WTC11 (cell line): ENCODE measurements around the gene LRP4.

ENCODE experiments used
- ELF4 ChIP-seq: sonication (generic); formaldehyde crosslinking; IDR thresholded peaks from 2 replicates; pipeline ENCODE4 v1.8.1; 2022; ENCODE audit warnings: low read depth, mild to moderate bottlenecking, moderate library complexity, missing genetic modification reagents
- TP53 ChIP-seq: sonication (generic); formaldehyde crosslinking; IDR thresholded peaks from 2 replicates; pipeline ENCODE4 v1.8.1; 2023; ENCODE audit warnings: mild to moderate bottlenecking, missing genetic modification reagents
- ZNF138 ChIP-seq: sonication (generic); formaldehyde crosslinking; conservative IDR thresholded peaks from 2 replicates; pipeline ENCODE4 v1.8.1; 2022; ENCODE audit warnings: mild to moderate bottlenecking, moderate library complexity, missing genetic modification reagents
- TF ChIP-seq, protein P1 (sequence below): fragments of 200-600 bp; IDR thresholded peaks from 2 replicates; pipeline ENCODE4 v1.8.0; 2022; ENCODE audit warnings: antibody characterized with exemption
- TF ChIP-seq, protein P2 (sequence below): sonication (generic); formaldehyde crosslinking; IDR thresholded peaks from 2 replicates; pipeline ENCODE4 v1.8.1; 2022; ENCODE audit warnings: mild to moderate bottlenecking, moderate library complexity, missing genetic modification reagents
- TF ChIP-seq, protein P3 (sequence below): sonication (generic); formaldehyde crosslinking; IDR thresholded peaks from 2 replicates; pipeline ENCODE4 v1.8.1; 2022; ENCODE audit warnings: low read depth, missing genetic modification reagents, borderline replicate concordance
- TF ChIP-seq, protein P4 (sequence below): sonication (generic); formaldehyde crosslinking; IDR thresholded peaks from 2 replicates; pipeline ENCODE4 v1.8.1; 2023; ENCODE audit warnings: mild to moderate bottlenecking, missing genetic modification reagents, borderline replicate concordance
- TF ChIP-seq, protein P5 (sequence below): sonication (generic); formaldehyde crosslinking; IDR thresholded peaks from 2 replicates; pipeline ENCODE4 v1.8.0; 2022; ENCODE audit warnings: mild to moderate bottlenecking, missing genetic modification reagents

DNA sequence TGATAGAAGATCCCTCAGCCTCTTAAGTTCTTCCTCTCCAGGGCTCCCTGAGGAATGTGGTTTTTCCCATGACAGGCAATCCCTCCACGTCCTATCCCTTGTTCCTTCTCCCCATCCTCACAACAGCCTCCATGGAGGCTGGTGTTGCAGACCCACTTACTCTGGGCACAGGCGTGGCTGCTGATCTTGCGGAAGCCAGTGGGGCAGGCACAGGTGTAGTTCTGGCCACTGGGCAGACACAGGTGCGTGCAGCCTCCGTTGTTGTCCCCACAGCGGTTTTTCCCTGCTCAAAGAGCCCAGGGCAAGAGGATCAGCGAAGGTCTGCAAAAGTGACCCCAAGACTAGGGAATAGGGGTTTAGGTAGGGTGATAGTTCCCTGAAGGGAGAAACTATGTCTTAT, 29.1 kb downstream of the LRP4 start:
- TF ChIP-seq, protein P1, sequence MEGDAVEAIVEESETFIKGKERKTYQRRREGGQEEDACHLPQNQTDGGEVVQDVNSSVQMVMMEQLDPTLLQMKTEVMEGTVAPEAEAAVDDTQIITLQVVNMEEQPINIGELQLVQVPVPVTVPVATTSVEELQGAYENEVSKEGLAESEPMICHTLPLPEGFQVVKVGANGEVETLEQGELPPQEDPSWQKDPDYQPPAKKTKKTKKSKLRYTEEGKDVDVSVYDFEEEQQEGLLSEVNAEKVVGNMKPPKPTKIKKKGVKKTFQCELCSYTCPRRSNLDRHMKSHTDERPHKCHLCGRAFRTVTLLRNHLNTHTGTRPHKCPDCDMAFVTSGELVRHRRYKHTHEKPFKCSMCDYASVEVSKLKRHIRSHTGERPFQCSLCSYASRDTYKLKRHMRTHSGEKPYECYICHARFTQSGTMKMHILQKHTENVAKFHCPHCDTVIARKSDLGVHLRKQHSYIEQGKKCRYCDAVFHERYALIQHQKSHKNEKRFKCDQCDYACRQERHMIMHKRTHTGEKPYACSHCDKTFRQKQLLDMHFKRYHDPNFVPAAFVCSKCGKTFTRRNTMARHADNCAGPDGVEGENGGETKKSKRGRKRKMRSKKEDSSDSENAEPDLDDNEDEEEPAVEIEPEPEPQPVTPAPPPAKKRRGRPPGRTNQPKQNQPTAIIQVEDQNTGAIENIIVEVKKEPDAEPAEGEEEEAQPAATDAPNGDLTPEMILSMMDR, result no peak
- TF ChIP-seq, protein P2, sequence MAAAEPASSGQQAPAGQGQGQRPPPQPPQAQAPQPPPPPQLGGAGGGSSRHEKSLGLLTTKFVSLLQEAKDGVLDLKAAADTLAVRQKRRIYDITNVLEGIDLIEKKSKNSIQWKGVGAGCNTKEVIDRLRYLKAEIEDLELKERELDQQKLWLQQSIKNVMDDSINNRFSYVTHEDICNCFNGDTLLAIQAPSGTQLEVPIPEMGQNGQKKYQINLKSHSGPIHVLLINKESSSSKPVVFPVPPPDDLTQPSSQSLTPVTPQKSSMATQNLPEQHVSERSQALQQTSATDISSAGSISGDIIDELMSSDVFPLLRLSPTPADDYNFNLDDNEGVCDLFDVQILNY (CRISPR knock-in tag), result no peak
- TF ChIP-seq, protein P3, sequence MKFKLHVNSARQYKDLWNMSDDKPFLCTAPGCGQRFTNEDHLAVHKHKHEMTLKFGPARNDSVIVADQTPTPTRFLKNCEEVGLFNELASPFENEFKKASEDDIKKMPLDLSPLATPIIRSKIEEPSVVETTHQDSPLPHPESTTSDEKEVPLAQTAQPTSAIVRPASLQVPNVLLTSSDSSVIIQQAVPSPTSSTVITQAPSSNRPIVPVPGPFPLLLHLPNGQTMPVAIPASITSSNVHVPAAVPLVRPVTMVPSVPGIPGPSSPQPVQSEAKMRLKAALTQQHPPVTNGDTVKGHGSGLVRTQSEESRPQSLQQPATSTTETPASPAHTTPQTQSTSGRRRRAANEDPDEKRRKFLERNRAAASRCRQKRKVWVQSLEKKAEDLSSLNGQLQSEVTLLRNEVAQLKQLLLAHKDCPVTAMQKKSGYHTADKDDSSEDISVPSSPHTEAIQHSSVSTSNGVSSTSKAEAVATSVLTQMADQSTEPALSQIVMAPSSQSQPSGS (CRISPR knock-in tag), result no peak
- TF ChIP-seq, protein P4, sequence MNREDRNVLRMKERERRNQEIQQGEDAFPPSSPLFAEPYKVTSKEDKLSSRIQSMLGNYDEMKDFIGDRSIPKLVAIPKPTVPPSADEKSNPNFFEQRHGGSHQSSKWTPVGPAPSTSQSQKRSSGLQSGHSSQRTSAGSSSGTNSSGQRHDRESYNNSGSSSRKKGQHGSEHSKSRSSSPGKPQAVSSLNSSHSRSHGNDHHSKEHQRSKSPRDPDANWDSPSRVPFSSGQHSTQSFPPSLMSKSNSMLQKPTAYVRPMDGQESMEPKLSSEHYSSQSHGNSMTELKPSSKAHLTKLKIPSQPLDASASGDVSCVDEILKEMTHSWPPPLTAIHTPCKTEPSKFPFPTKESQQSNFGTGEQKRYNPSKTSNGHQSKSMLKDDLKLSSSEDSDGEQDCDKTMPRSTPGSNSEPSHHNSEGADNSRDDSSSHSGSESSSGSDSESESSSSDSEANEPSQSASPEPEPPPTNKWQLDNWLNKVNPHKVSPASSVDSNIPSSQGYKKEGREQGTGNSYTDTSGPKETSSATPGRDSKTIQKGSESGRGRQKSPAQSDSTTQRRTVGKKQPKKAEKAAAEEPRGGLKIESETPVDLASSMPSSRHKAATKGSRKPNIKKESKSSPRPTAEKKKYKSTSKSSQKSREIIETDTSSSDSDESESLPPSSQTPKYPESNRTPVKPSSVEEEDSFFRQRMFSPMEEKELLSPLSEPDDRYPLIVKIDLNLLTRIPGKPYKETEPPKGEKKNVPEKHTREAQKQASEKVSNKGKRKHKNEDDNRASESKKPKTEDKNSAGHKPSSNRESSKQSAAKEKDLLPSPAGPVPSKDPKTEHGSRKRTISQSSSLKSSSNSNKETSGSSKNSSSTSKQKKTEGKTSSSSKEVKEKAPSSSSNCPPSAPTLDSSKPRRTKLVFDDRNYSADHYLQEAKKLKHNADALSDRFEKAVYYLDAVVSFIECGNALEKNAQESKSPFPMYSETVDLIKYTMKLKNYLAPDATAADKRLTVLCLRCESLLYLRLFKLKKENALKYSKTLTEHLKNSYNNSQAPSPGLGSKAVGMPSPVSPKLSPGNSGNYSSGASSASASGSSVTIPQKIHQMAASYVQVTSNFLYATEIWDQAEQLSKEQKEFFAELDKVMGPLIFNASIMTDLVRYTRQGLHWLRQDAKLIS, result no peak
- TF ChIP-seq TP53 (CRISPR knock-in tag) (no peak), ZNF138 (no peak), ELF4 (no peak)
- TF ChIP-seq, protein P5, sequence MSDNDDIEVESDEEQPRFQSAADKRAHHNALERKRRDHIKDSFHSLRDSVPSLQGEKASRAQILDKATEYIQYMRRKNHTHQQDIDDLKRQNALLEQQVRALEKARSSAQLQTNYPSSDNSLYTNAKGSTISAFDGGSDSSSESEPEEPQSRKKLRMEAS (CRISPR knock-in tag), result no peak
